Measurements from ENCODE around the gene LLGL2.

Gene LLGL2

DNA sequence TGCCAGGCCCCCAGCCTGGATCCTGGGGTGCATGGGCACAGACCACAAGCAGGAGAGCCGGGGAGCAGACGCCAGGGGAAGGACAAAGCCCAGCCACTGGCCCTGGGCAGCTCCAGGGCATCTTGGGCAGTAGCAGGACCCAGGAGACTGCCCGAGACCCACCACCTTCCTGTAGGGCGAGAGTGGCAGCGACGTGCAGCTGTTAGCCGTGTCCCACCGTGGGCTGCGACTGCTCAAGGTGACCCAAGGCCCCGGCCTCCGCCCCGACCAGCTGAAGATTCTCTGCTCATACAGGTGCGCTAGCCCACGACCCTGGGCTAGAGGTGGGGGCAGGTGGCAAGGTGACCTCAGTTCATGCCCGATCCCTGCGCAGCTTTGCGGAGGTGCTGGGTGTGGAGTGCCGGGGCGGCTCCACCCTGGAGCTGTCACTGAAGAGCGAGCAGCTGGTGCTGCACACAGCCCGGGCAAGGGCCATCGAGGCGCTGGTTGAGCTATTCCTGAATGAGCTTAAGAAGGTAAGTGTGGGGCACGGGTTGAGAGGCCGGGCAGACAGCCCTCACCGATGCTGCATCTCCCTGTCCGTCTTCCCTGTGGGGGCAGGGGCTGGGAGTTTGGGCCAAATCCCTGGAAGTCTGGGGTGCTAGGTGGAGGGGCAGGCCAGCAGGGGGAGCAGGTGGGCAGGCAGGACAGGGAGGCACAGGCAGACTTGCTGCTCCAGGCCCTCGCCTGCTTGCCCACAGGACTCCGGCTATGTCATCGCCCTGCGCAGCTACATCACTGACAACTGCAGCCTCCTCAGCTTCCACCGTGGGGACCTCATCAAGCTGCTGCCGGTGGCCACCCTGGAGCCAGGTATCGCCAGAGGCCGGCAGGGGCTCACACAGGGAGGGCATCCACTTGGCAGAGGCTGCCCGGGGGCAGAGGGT lies 94.3 kb downstream of the LLGL2 start:
- DNase-seq: no peak

DNA sequence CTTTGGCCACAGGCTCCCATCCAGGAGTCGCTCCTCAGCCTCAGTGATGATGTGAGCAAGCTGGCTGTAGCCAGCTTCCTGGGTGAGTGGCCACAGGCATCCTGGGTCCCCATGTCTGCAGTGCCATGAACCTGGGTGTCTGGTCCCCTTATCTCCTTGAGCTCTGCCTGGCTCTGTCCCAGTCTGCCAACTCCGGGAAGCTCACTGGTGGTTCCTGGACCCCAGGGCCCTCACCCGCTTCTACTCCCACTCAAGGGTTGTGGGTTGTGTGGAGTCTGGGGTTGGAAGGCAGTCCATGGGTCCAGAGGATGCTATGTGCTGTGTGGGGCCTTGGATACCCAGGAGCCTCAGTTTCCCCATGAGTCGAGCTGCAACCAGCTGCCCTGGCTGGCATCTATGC lies 96.0 kb downstream of the LLGL2 start:
- no peak for DNase-seq

DNA sequence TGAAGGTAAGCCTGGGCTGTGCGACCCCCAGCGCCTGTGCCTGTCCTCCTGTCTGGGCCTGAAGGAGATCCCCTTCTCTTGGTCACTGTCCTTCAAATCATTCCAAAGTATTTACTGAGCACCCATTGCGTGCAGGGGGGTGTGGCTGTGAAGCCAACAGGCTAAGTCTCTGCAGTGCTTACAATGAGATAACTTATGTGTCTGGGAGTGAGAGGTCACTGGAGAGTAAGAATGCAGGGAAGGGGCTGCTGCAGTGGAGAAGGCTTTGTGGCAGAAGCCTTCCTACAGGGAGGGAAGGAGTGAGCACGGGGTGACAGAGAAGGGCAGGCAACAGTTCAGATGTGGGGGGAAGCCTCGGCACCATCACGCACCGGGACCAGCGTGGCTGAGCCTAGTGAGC lies 96.6 kb downstream of the LLGL2 start:
- DNase-seq: no peak

DNA sequence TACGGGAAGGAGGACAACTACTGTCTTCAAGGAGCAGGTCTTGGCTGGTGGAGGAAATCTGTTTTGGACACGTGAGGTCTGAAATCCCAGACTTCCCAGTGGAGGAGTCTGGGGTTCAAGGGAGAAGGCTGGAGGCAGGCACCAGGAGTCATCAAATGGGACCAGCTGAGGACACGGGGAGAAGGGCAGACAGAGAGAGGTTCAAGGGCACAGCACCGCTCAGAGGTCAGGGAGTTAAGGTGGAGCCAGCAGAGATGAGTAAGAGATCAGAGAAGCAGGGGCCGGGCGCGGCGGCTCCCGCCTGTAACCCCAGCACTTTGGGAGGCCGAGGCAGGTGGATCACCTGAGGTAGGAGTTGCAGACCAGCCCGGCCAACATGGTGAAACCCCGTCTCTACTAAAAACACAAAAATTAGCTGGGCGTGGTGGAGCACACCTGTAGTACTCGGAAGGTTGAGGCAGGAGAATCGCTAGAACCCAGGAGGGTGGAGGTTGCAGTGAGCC lies 97.3 kb downstream of the LLGL2 start:
- no peak for DNase-seq

DNA sequence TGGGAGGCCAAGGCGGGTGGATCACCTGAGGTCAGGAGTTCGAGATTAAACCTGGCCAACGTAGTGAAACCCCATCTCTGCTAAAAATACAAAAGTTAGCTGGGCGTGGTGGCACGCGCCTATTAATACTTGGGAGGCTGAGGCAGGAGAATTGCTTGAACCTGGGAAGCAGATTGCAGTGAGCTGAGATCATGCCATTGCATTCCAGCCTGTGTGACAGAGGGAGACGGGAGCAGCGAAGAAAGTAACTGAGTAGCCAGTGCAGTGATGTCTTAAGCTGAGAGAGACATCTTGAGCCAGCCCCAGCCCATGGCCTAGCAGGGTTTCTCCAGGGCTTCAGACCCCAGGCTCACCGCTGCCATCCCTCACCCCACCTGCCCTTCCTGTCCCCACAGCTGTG lies 97.9 kb downstream of the LLGL2 start:
- DNase-seq: no peak

DNA sequence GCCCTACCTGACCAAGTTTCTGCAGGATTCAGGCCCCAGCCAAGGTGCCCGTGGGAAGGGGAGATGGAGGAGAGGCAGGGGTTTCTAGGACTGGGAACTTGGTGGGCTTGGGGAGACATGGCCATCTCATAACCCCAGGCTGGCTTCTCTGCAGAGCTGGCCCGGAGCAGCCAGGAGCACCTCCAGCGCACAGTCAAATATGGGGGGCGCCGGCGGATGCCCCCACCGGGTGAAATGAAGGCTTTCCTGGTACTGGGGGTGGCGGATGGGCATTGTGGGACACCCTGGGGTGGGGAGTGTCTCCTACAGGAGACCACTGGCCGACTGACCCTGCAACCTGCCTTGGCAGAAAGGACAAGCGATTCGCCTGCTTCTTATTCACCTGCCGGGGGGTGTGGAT lies 98.5 kb downstream of the LLGL2 start:
- no peak for DNase-seq
